OCI-LY7 (cell line): ENCODE data around the gene CBR3. TPM values are rescaled to one million over a fixed set of nuclear protein-coding genes. Genes with fewer than 3 reads are reported as not detected.

ENCODE experiments used
- BruUV-seq: library from RNA; stranded (reverse); fragments of 400-500 nt; replicated peaks from 2 replicates; lab custom pipeline; 2021; lab: Mats Ljungman, UMichigan
- CTCF ChIA-PET: fragments of 300-600 bp; sonication (Branson Sonifier 250); formaldehyde crosslinking; loops from one replicate; lab custom pipeline; 2022; ENCODE audit warnings: antibody characterized with exemption; ENCODE audit not compliant: unreplicated experiment; lab: Charles Lee
- POLR2A ChIA-PET: fragments of 300-600 bp; sonication (Branson Sonifier 250); formaldehyde crosslinking; loops from one replicate; lab custom pipeline; 2022; ENCODE audit warnings: antibody characterized with exemption; lab: Charles Lee
- DNase-seq: peaks from one replicate; pipeline ENCODE4 v3.0.0-alpha.2; 2015; ENCODE audit warnings: low spot score
- H2AFZ ChIP-seq: fragments of 200-600 bp; sonication (generic), shearing (Covaris generic); 2 replicates; pipeline ENCODE4 v1.6.1; 2014; ENCODE audit warnings: mild to moderate bottlenecking, antibody characterized with exemption, low read length, moderate library complexity
- H3K27ac ChIP-seq: fragments of 200-600 bp; sonication (generic); 2 replicates; pipeline ENCODE4 v1.5.1; 2014; ENCODE audit warnings: mixed run types, low read depth, mild to moderate bottlenecking, moderate library complexity, low read length, inconsistent platforms; ENCODE audit not compliant: poor library complexity, severe bottlenecking
- H3K36me3 ChIP-seq: fragments of 200-600 bp; sonication (generic); 2 replicates; pipeline ENCODE4 v1.6.1; 2014; ENCODE audit warnings: mild to moderate bottlenecking, antibody characterized with exemption, low read length, moderate library complexity, mixed read lengths; ENCODE audit not compliant: insufficient read depth
- H3K4me1 ChIP-seq: fragments of 200-600 bp; sonication (generic); 2 replicates; pipeline ENCODE4 v1.5.1; 2014; ENCODE audit warnings: mild to moderate bottlenecking, low read length; ENCODE audit not compliant: insufficient read depth, poor library complexity, severe bottlenecking
- H3K4me2 ChIP-seq: fragments of 200-600 bp; sonication (generic); 2 replicates; pipeline ENCODE4 v1.6.1; 2014; ENCODE audit warnings: mild to moderate bottlenecking, low read length
- H3K4me3 ChIP-seq: fragments of 200-600 bp; sonication (generic); 2 replicates; pipeline ENCODE4 v1.5.1; 2014; ENCODE audit warnings: mild to moderate bottlenecking, low read depth, low read length; ENCODE audit not compliant: poor library complexity, severe bottlenecking
- H3K79me2 ChIP-seq: fragments of 200-600 bp; sonication (generic); 2 replicates; pipeline ENCODE4 v1.6.1; 2016; ENCODE audit warnings: low read depth, mild to moderate bottlenecking, low read length, moderate library complexity, mixed read lengths; ENCODE audit not compliant: insufficient read depth
- H3K9me2 ChIP-seq: fragments of 200-600 bp; sonication (generic); 2 replicates; pipeline ENCODE4 v1.6.1; 2016; ENCODE audit warnings: mild to moderate bottlenecking, low read length, mixed read lengths; ENCODE audit not compliant: insufficient read depth
- H3K9me3 ChIP-seq: fragments of 200-600 bp; sonication (generic); 2 replicates; pipeline ENCODE4 v1.6.1; 2014; ENCODE audit warnings: mild to moderate bottlenecking, mixed run types, low read length, mixed read lengths
- H4K20me1 ChIP-seq: fragments of 200-600 bp; sonication (generic); 2 replicates; pipeline ENCODE4 v1.6.1; 2014; ENCODE audit warnings: mild to moderate bottlenecking, antibody characterized with exemption, low read length, moderate library complexity, mixed read lengths; ENCODE audit not compliant: insufficient read depth
- CTCF ChIP-seq: fragments of 200-600 bp; sonication (generic); conservative IDR thresholded peaks from 2 replicates; pipeline ENCODE4 v1.5.1; 2014; ENCODE audit warnings: mild to moderate bottlenecking, antibody characterized with exemption, low read length, moderate library complexity, mixed read lengths
- EZH2phosphoT487 ChIP-seq: fragments of 200-600 bp; sonication (generic); IDR thresholded peaks from 2 replicates; pipeline ENCODE4 v1.6.1; 2018; ENCODE audit warnings: low read depth, borderline replicate concordance, mild to moderate bottlenecking, mixed run types, antibody characterized with exemption, low read length, moderate library complexity, mixed read lengths
- intact Hi-C: fragments of 100-400 bp; cut with micrococcal nuclease; formaldehyde crosslinking; loops from one replicate; pipeline ENCODE4 v1.10.0; 2022; ENCODE audit not compliant: unreplicated experiment
- total RNA-seq, 2 experiments: library from RNA; depleted of rRNA in 1 of 2; stranded (reverse); fragments of >200 nt in 1 of 2; shearing (Covaris generic) in 1 of 2; gene quantifications; 2 replicates each; pipeline ENCODE4 v1.2.3, GENCODE V29; 2014 to 2022

Gene CBR3
- total RNA-seq, 2 experiments from 2014 or later = not detected

DNA sequence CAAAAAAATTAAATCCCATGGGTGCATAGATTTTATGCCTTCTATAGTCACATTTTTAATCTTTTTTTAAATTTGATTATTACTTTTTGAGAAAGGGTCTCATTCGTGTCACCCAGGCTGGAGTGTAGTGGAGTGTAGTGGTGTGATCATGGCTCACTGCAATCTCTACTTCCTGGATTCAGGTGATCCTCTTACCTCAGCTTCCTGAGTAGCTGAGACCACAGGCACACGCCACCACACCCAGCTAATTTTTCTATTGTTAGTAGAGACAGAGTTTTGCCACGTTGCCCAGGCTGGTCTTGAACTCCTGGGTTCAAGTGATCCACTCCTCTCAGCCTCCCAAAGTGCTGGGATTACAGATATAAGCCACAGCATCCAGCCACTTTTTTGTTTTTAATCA lies 10.4 kb downstream of the CBR3 start:
- ChIA-PET POLR2A (interaction anchor here (0.6 kb wide), 1 partner anchor 178 kb away, joined by 3 read pairs; no protein-coding TSS in a partner anchor), CTCF (no interaction called here)
- Histone ChIP-seq H3K4me3 (no peak overlapping the region), H3K79me2 (no peaks in the 10 kb centered on the region), H3K36me3 (no peaks in the 10 kb centered on the region), H3K4me2 (no peak overlapping the region), H3K9me2 (no peaks in the 10 kb centered on the region), H4K20me1 (no peaks in the 10 kb centered on the region), H2AFZ (no peak overlapping the region), H3K9me3 (no peaks in the 10 kb centered on the region), H3K4me1 (peaks cover 18% of the 10 kb centered on the region), H3K27ac (no peak overlapping the region)
- TF ChIP-seq CTCF (no peak), EZH2phosphoT487 (no peak)
- no TSS peak for BruUV-seq
- no peak for DNase-seq
- intact Hi-C loops = no loop called here

DNA sequence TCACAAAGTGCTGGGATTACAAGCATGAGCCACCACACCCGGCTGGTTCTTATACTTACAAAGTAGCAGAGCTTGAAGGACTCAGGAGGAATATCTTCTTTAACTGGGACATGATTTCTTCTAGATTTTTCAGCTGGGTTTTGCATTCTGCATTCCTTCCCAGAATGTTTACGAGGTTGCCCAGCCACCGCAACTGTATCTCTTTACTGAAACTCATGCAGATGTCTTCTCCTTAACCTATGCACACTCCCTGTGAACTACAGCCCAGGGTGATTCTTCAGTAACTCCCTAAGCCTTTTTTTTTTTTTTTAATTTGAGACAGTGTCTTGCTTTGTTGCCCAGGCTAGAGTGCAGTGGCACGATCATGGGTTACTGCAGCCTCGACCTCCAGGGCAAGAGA lies 13.0 kb downstream of the CBR3 start:
- POLR2A ChIA-PET = interaction anchor here (0.6 kb wide), 1 partner anchor 161 kb away, joined by 4 read pairs; no protein-coding TSS in a partner anchor

More for the DNA sequence above, 13.0 kb downstream of the CBR3 start:
- no TSS peak for BruUV-seq
- Histone ChIP-seq H4K20me1 (no peaks in the 10 kb centered on the region), H3K36me3 (no peaks in the 10 kb centered on the region), H3K4me2 (no peak overlapping the region), H3K79me2 (no peaks in the 10 kb centered on the region), H3K9me2 (no peaks in the 10 kb centered on the region), H3K27ac (no peak overlapping the region), H2AFZ (no peak overlapping the region), H3K4me3 (no peak overlapping the region), H3K4me1 (peaks cover 22% of the 10 kb centered on the region), H3K9me3 (peaks cover 6% of the 10 kb centered on the region; the same call in 1 of the 2 replicates)
- intact Hi-C loops = no loop called here
- TF ChIP-seq CTCF (no peak), EZH2phosphoT487 (no peak)
- CTCF ChIA-PET = interaction anchor here (0.7 kb wide), 1 partner anchor 41 kb away, joined by 3 read pairs; no protein-coding TSS in a partner anchor
- no peak for DNase-seq
